Measurements from ENCODE around the gene TEX30. TPM values are rescaled to one million over a fixed set of nuclear protein-coding genes. Genes with fewer than 3 reads are reported as not detected.

The TEX30 gene
- total RNA-seq, 4 donors from 2014 or later, result 6.6 to 20.9 (median 12.4) TPM

- DNase-seq, result no peak
- Histone ChIP-seq H3K27ac (no peak overlapping the region), H3K27me3 (no peaks in the 10 kb centered on the region), H3K9me3 (no peaks in the 10 kb centered on the region), H3K36me3 (no peaks in the 10 kb centered on the region), H3K4me1 (no peaks in the 10 kb centered on the region), H3K4me3 (no peak overlapping the region)
- WGBS, 2 donors, result 84 to 94% methylated on average over 3 of the region's 3 CpGs
- TF ChIP-seq CTCF (IDR thresholded peaks at IDR 0.05) (no peak), POLR2A (IDR thresholded peaks at IDR 0.05) (no peak)
- intact Hi-C loops (cut with DNase I), result no loop called here
Measured at GRCh38 chr13:102751886-102752285, 21.7 kb downstream of the TEX30 start.

GRCh38 chr13:102742506-102742905 lies 31.1 kb downstream of the TEX30 start:
- TF ChIP-seq POLR2A (IDR thresholded peaks at IDR 0.05) (no peak), CTCF (IDR thresholded peaks at IDR 0.05) (no peak)
- H3K27me3 ChIP-seq, result peaks cover 0 to 26% (median 0%) of the 10 kb centered on the region in 4 donors
- H3K4me1 ChIP-seq, result no peaks in the 10 kb centered on the region
- intact Hi-C loops (cut with DNase I), result no loop called here
- H3K4me3 ChIP-seq, result no peak overlapping the region
- no peak overlapping the region for H3K27ac ChIP-seq
- peaks cover 0 to 9% (median 0%) of the 10 kb centered on the region in 3 donors for H3K9me3 ChIP-seq
- H3K36me3 ChIP-seq, result no peaks in the 10 kb centered on the region
- no peak for DNase-seq

- no peak overlapping the region for H3K4me3 ChIP-seq
- WGBS, 2 donors, result 43 to 61% methylated on average over 1 of the region's 1 CpG
Measured at GRCh38 chr13:102742101-102742500, 31.5 kb downstream of the TEX30 start.

GRCh38 chr13:102729560-102730270 lies 43.9 kb downstream of the TEX30 start:
- no peak for DNase-seq
- WGBS, 2 donors, result 16% methylated on average over 8 of the region's 8 CpGs

More at GRCh38 chr13:102742101-102742500, 31.5 kb downstream of the TEX30 start:
- intact Hi-C loops (cut with DNase I), result no loop called here
- Histone ChIP-seq H3K9me3 (peaks cover 0 to 9% (median 0%) of the 10 kb centered on the region in 3 donors), H3K27me3 (peaks cover 0 to 30% (median 0%) of the 10 kb centered on the region in 4 donors), H3K27ac (no peak overlapping the region), H3K36me3 (no peaks in the 10 kb centered on the region), H3K4me1 (no peaks in the 10 kb centered on the region)
- DNase-seq, result no peak
- TF ChIP-seq POLR2A (IDR thresholded peaks at IDR 0.05) (no peak), CTCF (IDR thresholded peaks at IDR 0.05) (no peak)

More at GRCh38 chr13:102729560-102730270, 43.9 kb downstream of the TEX30 start:
- H3K4me3 ChIP-seq, result no peak overlapping the region
- H3K27me3 ChIP-seq, result no peaks in the 10 kb centered on the region
- H3K4me1 ChIP-seq, result peaks cover 0 to 13% (median 0%) of the 10 kb centered on the region in 3 donors
- no peaks in the 10 kb centered on the region for H3K9me3 ChIP-seq
- TF ChIP-seq POLR2A (IDR thresholded peaks at IDR 0.05), result no peak
- TF ChIP-seq CTCF (IDR thresholded peaks at IDR 0.05), result no peak
- intact Hi-C loops (cut with DNase I), result loop anchor here (10.0 kb wide), 2 partner anchors 115 to 145 kb away; partner anchors contain the start of gene ERCC5
- H3K36me3 ChIP-seq, result no peaks in the 10 kb centered on the region
- no peak overlapping the region for H3K27ac ChIP-seq

Measured in esophagus squamous epithelium (tissue), 5 donors.